ENCODE measurements around the gene PARP12.

PARP12 gene

GRCh38 chr7:140082770-140083169, 20.0 kb upstream of the PARP12 start:
- H2AFZ ChIP-seq (ENCODE audit: low read depth, low read length) = no peak overlapping the region
- ATAC-seq (ENCODE audit: insufficient read depth, low read depth) (no peak), DNase-seq (no peak)
- H3K4me1 ChIP-seq (ENCODE audit: insufficient read depth, low read length) = peaks cover 20% of the 10 kb centered on the region
- no peak overlapping the region for H3K4me2 ChIP-seq (ENCODE audit: insufficient read depth, low read length)
- no peaks in the 10 kb centered on the region for H4K20me1 ChIP-seq (ENCODE audit: insufficient read depth, low read length)
- no peaks in the 10 kb centered on the region for H3K9me3 ChIP-seq (ENCODE audit: insufficient read depth, low read length, severe bottlenecking)
- H3K9ac ChIP-seq (ENCODE audit: low read depth, low read length) = no peak overlapping the region
- H3K36me3 ChIP-seq (ENCODE audit: insufficient read depth, low read length) = no peaks in the 10 kb centered on the region
- TF ChIP-seq EZH2 (IDR thresholded peaks at IDR 0.05; ENCODE audit: borderline replicate concordance, low read depth, low read length, severe bottlenecking) = no peak
- no peak for TF ChIP-seq CTCF (IDR thresholded peaks at IDR 0.05; ENCODE audit: borderline replicate concordance, extremely low read depth, low read length, poor library complexity, severe bottlenecking)
- no peak overlapping the region for H3K27ac ChIP-seq (ENCODE audit: low read length)
- no peak overlapping the region for H3K4me3 ChIP-seq (ENCODE audit: low read depth in 1 of 2, low read length in 2 of 2)
- H3K79me2 ChIP-seq (ENCODE audit: insufficient read depth, low read length) = no peaks in the 10 kb centered on the region
- no peaks in the 10 kb centered on the region for H3K27me3 ChIP-seq (ENCODE audit: insufficient read depth, low read length, poor library complexity)

- DNase-seq (no peak), ATAC-seq (ENCODE audit: insufficient read depth, low read depth) (no peak)
- Histone ChIP-seq H3K4me1 (ENCODE audit: insufficient read depth, low read length) (peaks cover 20% of the 10 kb centered on the region), H4K20me1 (ENCODE audit: insufficient read depth, low read length) (no peaks in the 10 kb centered on the region), H2AFZ (ENCODE audit: low read depth, low read length) (no peak overlapping the region), H3K4me2 (ENCODE audit: insufficient read depth, low read length) (no peak overlapping the region), H3K9ac (ENCODE audit: low read depth, low read length) (no peak overlapping the region), H3K27me3 (ENCODE audit: insufficient read depth, low read length, poor library complexity) (no peaks in the 10 kb centered on the region), H3K79me2 (ENCODE audit: insufficient read depth, low read length) (no peaks in the 10 kb centered on the region), H3K36me3 (ENCODE audit: insufficient read depth, low read length) (no peaks in the 10 kb centered on the region), H3K27ac (ENCODE audit: low read length) (no peak overlapping the region), H3K4me3 (ENCODE audit: low read depth in 1 of 2, low read length in 2 of 2) (no peak overlapping the region), H3K9me3 (ENCODE audit: insufficient read depth, low read length, severe bottlenecking) (no peaks in the 10 kb centered on the region)
- TF ChIP-seq CTCF (IDR thresholded peaks at IDR 0.05; ENCODE audit: borderline replicate concordance, extremely low read depth, low read length, poor library complexity, severe bottlenecking) (no peak), EZH2 (IDR thresholded peaks at IDR 0.05; ENCODE audit: borderline replicate concordance, low read depth, low read length, severe bottlenecking) (no peak)
Observed at GRCh38 chr7:140081774-140082425, 19.1 kb upstream of the PARP12 start.

GRCh38 chr7:140080919-140081318, 18.2 kb upstream of the PARP12 start:
- H3K79me2 ChIP-seq (ENCODE audit: insufficient read depth, low read length) = no peaks in the 10 kb centered on the region
- H2AFZ ChIP-seq (ENCODE audit: low read depth, low read length) = no peak overlapping the region
- H3K4me3 ChIP-seq (ENCODE audit: low read depth in 1 of 2, low read length in 2 of 2) = no peak overlapping the region
- TF ChIP-seq EZH2 (IDR thresholded peaks at IDR 0.05; ENCODE audit: borderline replicate concordance, low read depth, low read length, severe bottlenecking) (no peak), CTCF (IDR thresholded peaks at IDR 0.05; ENCODE audit: borderline replicate concordance, extremely low read depth, low read length, poor library complexity, severe bottlenecking) (no peak)
- H3K36me3 ChIP-seq (ENCODE audit: insufficient read depth, low read length) = no peaks in the 10 kb centered on the region
- H4K20me1 ChIP-seq (ENCODE audit: insufficient read depth, low read length) = no peaks in the 10 kb centered on the region
- H3K27me3 ChIP-seq (ENCODE audit: insufficient read depth, low read length, poor library complexity) = no peaks in the 10 kb centered on the region
- no peak overlapping the region for H3K9ac ChIP-seq (ENCODE audit: low read depth, low read length)
- DNase-seq (no peak), ATAC-seq (ENCODE audit: insufficient read depth, low read depth) (no peak)
- no peak overlapping the region for H3K4me2 ChIP-seq (ENCODE audit: insufficient read depth, low read length)
- no peaks in the 10 kb centered on the region for H3K9me3 ChIP-seq (ENCODE audit: insufficient read depth, low read length, severe bottlenecking)
- H3K4me1 ChIP-seq (ENCODE audit: insufficient read depth, low read length) = peaks cover 20% of the 10 kb centered on the region
- H3K27ac ChIP-seq (ENCODE audit: low read length) = no peak overlapping the region
